Muscle layer of duodenum (tissue), 2 donors: Measurements from ENCODE around the gene SLC24A2.

ENCODE experiments used
- H3K27ac ChIP-seq: one replicate; pipeline ENCODE4 v1.7.0; 2013; ENCODE audit warnings: mild to moderate bottlenecking, low read length
- H3K27me3 ChIP-seq: one replicate; pipeline ENCODE4 v1.7.0; 2013; ENCODE audit warnings: low read depth, mild to moderate bottlenecking, control low read depth, low read length
- H3K36me3 ChIP-seq, 2 donors: one replicate each; pipeline ENCODE4 v1.7.0; 2013; ENCODE audit warnings: low read length in 2 of 2, control low read depth in 1 of 2, mild to moderate bottlenecking in 1 of 2; ENCODE audit not compliant: insufficient read depth in 2 of 2, control insufficient read depth in 1 of 2
- H3K4me1 ChIP-seq, 2 donors: one replicate each; pipeline ENCODE4 v1.7.0; 2013; ENCODE audit warnings: low read length in 2 of 2, mild to moderate bottlenecking in 2 of 2, control low read depth in 1 of 2, moderate library complexity in 1 of 2; ENCODE audit not compliant: insufficient read depth in 2 of 2, control insufficient read depth in 1 of 2
- H3K4me3 ChIP-seq, 2 donors: one replicate each; pipeline ENCODE4 v1.7.0; 2013; ENCODE audit warnings: low read length in 2 of 2, low read depth in 1 of 2, mild to moderate bottlenecking in 1 of 2
- H3K9me3 ChIP-seq, 2 donors: one replicate each; pipeline ENCODE4 v1.7.0; 2013; ENCODE audit warnings: low read length in 2 of 2, control low read depth in 1 of 2, mild to moderate bottlenecking in 1 of 2; ENCODE audit not compliant: control insufficient read depth in 1 of 2
- donor health status: healthy.

SLC24A2 gene

GRCh38 chr9:19757745-19758144 is 31.1 kb downstream of the SLC24A2 start:
- H3K9me3 ChIP-seq = peaks cover 0 to 2% of the 10 kb centered on the region in 2 donors
- no peaks in the 10 kb centered on the region for H3K36me3 ChIP-seq
- H3K27me3 ChIP-seq = no peaks in the 10 kb centered on the region
- no peak overlapping the region for H3K27ac ChIP-seq
- no peaks in the 10 kb centered on the region for H3K4me1 ChIP-seq
- no peak overlapping the region for H3K4me3 ChIP-seq

- Histone ChIP-seq H3K9me3 (no peaks in the 10 kb centered on the region), H3K27ac (no peak overlapping the region), H3K27me3 (no peaks in the 10 kb centered on the region), H3K4me1 (no peaks in the 10 kb centered on the region), H3K4me3 (no peak overlapping the region), H3K36me3 (no peaks in the 10 kb centered on the region)
These were observed 33.9 kb downstream of the SLC24A2 start for GRCh38 chr9:19754921-19755320.

GRCh38 chr9:19748278-19749126 is 40.3 kb downstream of the SLC24A2 start:
- H3K4me1 ChIP-seq = no peaks in the 10 kb centered on the region
- no peak overlapping the region for H3K27ac ChIP-seq
- no peaks in the 10 kb centered on the region for H3K27me3 ChIP-seq
- H3K9me3 ChIP-seq = no peaks in the 10 kb centered on the region
- H3K4me3 ChIP-seq = no peak overlapping the region
- no peaks in the 10 kb centered on the region for H3K36me3 ChIP-seq

GRCh38 chr9:19746223-19746622 is 42.6 kb downstream of the SLC24A2 start:
- Histone ChIP-seq H3K27ac (no peak overlapping the region), H3K9me3 (no peaks in the 10 kb centered on the region), H3K4me3 (no peak overlapping the region), H3K36me3 (no peaks in the 10 kb centered on the region), H3K4me1 (no peaks in the 10 kb centered on the region), H3K27me3 (no peaks in the 10 kb centered on the region)

- Histone ChIP-seq H3K4me1 (no peaks in the 10 kb centered on the region), H3K36me3 (no peaks in the 10 kb centered on the region), H3K4me3 (no peak overlapping the region), H3K27ac (no peak overlapping the region), H3K27me3 (no peaks in the 10 kb centered on the region), H3K9me3 (no peaks in the 10 kb centered on the region)
These were observed 47.7 kb downstream of the SLC24A2 start for GRCh38 chr9:19741178-19741577.
